HG02610 (cell line): Measurements from ENCODE around the gene MMP15.
A peak's percentile ranks its signal among the peaks of the same experiment; 100 is the strongest.
"Not testable (repeated sequence)": the region's sequence is repeated elsewhere in the genome, so short reads cannot be mapped to it uniquely, and the experiment has no call there.

Source experiments
- ATAC-seq: cut with Tn5 transposase; IDR thresholded peaks from one replicate; pipeline ENCODE4 v1.9.1; 2021; ENCODE audit warnings: mild to moderate bottlenecking, moderate library complexity; ENCODE audit not compliant: unreplicated experiment

MMP15 gene

DNA sequence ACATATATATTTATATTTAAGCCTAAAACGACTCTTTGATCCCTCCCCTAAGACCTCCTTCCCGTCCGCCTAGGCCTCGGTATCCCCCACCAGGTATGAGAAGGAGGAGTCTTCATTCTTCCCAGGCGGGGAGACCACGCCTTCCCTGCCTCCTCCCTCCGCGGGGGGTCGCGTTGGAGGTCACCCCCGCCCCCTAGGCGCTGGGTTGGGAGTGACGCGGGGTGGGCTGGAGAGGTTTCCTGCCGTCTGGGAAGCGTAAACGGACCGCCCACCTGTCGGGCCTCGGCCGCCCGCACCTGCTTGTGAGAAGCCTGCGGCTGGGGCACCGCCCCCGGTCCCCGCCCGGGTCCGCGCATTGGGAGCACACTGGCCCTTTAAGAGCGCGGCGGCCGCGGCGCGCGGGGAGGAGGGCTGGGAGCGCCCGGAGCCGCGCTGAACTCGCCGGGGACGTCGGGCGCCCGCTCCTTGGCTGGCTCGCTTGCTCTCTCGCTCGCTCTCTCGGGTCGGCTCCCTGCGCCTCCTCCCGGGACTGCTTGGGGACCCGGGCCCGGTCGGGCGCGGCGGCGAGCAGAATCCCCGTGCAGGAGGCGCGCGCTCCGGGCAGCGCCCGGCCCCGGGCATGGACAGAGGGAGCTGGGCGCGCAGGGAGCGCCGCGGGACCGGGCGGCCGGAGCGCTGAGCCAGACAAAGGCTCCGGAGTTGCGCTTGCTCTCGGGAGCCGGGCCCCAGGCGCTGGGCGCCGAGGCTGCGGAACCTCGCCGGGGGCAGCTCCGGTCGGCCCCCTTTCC, at the start of gene MMP15:
Gene MMP15 (plus strand): TSS at position 404 of the 788 bp plus-strand sequence. CDS start 597 bp downstream, outside the sequence.
- peak; percentile 63 for ATAC-seq

DNA sequence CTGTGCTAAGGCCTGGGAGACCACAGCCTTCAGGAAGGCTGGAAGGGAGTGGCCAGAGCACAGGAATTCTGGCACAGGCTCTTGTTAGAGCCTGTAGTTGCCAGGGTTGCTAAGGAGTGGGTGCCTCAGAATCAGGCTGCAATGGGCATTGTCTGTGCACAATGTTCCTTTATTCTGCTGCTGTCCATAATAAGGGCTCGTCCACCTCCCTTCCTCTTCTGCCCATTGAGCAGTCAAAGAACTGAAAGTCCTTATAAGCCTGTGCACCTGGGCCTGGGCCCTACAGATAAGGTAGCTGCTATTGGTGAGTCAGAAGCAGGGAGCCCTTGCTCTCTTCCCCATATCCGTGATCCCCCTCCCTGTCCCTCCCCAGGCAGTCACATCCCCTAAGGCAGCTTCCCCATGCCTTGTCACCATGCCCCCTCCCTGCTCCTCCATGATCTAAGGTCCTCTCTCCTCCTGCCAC, 49.2 kb upstream of the MMP15 start:
- ATAC-seq, result no peak

DNA sequence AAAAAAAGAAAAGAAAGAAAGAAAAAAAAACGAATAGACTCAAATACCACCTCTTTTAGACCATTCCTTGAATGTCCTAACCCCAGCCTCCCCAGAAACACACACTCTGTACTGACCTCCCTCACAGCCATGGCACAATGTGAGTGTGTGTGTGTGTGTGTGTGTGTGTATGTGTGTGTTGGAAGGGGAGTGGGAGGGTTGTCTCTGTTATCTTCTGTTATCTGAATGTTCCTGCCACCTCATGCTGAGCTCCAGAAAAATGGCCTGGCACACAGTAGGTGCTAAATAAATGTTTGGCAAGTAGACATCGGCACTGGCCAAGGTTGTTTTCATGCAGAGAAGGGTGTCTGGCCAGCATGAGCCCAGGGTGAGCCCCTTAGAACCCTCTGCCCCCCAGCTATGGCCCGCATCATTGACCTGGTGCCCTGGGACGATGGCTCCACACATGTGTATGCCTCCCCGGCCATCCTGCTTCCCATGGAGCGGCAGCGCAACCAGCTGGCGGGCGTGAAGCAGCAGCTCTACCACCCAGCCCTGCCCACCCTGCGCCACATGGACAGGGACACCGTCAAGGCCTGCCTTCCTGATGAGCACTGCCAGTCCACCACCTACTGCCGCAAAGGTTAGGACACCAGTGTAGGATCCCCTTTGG, 48.0 kb upstream of the MMP15 start:
- ATAC-seq, result no peak

DNA sequence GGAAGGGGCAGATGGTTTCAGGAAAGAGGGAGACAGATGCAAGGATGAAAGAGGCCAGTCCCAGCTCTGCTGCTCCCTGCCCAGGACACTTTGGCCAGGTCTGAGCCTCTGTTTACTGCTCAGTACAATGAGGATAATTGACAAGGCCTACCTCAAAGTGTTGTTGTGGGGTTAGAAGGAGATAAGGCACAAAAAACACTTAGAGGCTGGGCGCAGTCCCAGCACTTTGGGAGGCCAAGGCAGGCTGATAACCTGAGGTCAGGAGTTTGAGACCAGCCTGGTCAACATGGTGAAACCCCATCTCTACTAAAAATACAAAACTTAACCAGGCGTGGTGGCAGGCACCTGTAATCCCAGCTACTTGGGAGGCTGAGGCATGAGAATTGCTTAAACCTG, 47.5 kb upstream of the MMP15 start:
- ATAC-seq, result not testable (repeated sequence)

DNA sequence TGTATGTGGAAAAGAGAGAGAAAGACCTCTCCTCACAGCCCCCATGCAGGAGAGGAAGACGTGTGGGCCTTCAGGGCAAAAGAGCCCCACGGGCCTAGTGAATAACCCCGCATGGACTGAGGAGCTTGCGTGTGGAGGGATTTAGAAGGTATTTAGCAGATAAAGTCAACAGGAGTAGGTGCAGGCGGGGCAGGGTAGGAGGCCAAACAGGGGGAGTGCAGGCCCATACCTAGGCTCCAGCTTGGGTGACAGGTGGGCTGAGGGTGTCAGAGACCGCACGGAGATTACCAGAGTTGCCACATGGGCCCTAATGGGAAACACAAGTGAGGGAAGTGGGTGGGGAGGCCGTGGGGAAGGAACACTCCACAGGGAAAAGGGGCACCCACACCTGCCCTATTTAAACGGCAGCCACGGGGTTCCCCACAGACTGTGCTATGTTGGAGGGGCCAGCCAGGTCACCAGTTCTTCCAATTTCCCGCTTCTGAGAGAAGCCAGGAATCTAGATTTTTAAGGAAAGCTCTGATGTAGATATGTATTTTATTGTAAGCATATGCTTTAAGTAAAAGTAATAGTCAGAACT, 46.5 kb upstream of the MMP15 start:
- no peak for ATAC-seq

DNA sequence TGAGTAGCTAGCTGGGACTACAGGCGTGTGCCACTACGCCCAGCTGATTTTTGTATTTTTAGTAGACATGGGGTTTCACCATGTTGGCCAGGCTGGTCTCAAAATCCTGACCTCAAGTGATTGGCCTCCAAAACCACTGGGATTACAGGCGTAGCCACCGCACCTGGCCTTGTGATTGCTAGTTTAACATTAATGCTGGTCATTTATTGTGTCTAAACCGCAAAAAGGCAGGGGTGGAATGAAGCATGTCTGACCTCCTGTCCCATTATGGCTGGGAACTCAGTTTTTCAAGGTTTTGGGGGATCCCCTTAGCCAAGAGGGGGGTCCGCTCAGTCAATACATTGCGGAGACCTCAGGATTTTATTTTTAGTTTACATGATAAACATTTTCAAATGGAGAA, 43.9 kb upstream of the MMP15 start:
- no peak for ATAC-seq

DNA sequence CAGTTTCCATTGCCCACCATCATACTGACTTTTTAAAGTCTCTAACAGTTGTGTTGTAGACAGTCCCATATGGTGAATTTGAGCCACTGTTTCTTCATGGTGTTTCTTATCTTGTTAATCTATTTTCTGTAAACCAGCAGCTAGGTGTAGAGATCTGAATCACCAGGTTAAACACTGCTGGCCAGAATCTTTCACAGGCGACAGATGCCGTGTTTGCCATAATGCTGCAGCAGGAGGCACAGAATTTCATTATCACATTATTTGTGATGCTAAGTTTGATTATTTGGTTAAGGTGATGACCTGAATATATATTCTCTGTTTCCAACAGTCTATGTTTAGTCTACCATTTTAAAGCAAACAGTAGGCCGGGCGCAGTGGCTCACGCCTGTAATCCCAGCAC, 43.2 kb upstream of the MMP15 start:
- ATAC-seq, result no peak

DNA sequence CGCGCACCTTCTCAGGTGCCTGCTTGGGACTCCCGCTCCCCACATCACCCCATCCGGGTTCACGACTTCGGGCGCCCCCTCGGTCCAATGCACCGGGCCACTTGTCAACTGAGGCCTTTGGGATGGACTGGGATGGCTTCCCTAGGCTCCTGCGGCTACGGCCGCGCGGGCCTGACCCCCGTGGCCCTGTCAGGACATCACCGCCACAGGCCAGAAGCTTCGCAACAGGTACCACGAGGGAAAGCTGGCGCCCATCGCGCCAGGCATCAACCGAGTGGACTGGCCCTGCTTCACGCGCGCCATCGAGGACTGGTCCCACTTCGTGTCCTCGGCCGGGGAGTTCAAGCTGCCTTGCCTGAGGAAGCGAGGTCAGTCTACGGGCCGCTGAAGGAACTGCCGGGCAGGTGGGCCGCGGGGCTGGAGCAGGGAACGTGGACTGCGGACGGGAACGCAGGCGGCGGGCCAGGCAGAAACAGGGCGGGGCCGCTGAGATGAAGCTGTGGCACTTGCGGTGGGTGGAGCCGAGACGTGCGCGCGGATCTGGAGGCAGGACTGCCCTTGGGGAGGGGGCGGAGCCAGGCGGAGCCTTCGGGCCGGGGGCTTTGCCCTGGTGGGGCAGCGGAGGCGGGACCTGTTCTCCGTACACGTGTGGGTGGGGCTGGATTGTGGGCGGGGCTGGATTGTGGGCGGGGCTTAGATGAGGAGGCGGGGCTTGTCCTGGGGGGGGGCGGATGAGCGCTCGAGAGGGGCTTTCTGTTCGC, 40.9 kb upstream of the MMP15 start:
- peak; percentile 64 for ATAC-seq

DNA sequence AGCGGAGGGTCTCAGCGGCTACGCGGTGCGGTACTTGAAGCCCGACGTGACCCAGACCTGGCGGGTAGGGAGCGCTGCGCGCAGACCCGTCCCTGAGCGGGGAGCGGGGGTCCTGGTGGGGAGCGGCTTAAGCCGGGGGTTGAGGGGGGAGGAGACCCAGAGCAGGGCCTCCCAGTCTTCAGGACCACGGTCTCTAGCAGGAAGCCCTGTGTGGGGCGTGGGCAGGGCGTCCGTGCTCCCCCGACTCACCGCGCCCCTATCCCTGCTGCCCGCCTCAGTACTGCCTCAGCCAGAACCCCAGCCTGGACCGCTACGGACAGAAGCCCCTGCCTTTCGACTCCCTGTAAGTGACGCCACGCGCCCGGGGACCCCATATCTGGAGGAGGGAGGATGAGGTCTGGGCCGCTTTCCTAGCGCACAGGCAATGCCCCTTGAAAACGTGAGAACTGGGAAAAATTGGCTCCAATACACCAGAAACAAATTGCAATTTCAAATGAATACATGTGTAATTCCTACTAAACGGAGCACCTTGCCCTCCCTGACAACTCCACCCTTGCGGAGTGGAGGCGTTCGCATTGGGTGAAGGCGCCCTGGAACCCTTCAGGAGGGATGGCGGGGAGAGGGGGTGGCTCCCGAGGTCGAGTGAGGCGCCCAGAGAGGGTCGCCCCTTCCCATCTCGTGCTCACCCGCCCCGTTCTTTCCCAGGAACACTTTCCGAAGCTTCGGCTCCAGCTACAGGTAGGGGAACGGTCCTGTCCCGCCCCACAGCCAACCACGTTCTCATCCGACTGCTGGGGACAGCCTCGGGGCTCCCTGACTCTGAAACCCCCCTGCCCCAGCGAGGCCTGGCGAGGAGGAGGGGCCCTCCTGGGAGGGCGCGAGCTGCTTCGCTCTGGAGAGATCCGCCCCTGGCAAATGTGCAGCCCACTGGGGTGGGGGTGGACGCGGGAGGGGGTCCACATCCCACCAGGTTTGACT, 40.1 kb upstream of the MMP15 start:
- no peak for ATAC-seq

DNA sequence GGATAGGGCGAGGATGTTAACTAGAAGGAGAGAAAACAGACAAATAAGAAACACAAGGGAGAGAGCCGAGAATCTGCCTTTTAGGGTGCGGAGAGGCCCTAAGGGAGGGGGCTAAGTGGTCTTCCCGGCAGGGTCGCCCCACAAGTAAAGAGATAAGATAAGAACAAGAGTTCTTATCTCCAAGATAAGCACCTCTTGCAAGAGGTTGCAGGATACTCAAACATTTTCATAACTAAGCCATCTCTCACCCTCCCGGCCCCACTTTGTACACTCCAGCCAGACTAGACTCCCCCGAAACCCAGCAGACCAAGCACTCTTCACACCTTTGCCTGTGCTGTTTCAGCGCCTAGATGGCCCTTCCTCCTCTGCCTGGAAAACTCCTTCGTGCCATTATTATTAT, 39.4 kb upstream of the MMP15 start:
- ATAC-seq, result no peak

DNA sequence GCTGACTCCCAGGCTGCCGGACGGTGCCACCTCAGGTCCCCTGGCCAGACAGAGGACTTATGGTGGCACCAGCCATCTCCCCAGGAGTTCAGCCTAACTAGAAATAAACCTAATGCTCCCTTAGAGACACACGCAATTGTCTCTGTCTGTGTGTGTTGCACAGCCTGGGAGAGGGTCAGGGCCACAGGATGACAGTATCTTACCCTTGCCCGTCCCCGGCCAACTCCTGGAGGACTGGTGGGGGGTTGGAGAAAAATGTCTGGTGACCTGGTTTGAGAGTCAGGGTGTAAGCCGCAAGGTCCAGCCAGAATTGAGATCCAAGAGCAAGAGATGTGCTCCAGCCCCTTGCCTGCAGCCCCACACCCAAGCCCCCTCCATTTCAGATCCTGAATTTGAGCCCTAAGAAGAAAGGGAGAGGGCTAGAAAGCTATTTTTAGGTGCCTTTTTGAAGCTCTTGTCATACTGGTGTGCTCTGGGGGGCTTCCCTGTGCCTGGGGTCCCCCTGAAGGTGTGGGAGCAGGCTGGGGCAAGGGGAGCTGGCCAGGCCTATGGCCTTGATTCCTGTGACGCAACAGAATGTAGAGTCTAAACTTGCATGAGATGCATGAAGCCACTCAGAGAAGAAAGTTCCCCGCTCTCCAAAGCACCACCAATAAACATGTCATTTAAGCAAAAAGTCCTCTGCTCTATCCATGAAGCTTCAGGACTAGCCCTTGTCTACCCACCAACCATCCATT, 37.9 kb upstream of the MMP15 start:
- no peak for ATAC-seq

DNA sequence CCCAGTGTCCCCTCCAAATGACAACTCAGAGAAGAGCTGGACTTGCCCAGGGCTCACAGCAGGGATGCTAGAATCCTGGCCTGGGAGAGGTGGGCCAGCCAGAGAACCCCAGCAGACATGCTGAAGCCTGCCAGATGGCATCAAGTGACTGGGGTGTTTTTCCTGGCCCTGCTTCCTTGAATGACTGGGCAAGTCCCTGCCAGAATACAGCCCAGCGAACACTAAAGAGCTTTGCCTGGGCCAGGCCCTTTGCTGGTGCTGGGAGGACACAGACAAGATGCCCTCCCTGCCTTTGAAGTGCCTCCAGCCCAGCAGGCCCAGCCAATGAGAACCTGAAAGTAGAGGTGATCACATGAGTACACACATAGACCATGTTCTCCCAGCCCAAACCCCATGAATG, 36.6 kb upstream of the MMP15 start:
- no peak for ATAC-seq

DNA sequence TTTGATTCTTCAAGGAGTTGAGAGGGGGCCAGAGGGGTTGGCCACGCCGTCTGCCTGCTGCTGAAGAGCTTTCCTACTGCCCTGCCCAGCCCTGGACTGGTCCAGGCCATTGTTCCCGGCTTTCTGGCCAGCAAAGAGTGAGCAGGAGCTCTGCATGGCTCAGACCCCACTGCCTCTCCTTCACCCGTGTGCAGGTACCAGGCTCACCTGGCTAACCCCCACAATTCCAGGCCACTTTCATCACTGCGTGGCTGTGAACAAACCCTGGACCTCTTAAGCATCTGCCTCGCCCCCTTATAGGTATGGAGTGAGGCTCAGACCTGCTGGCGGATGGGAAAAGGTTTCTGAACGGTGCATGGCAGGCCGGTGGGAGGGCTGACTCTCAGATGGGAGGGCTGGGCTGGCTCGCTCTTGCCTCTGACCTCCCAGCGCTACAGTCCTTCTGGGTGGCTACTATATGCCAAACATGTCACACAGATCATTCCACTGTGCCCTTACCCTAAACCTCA, 33.9 kb upstream of the MMP15 start:
- ATAC-seq, result no peak

DNA sequence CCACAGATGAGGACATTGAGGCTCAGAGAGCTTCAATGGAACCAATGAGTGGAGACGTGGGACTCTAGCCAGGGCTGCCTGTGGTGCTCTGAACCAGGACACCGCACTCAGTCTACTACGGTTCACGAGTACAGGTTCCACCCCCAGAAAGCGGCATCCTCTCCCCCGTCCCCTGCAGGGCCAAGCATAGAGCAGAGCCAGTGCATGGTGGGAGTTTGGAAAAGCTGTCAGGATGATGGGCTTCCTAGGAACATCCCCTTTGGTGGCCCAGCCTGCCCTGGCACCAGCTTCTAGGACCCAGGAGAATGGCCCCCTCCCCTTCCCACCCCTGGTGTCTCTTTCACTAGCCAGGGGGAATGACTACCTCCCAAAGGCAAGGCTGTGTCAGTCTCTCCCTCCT, 33.5 kb upstream of the MMP15 start:
- no peak for ATAC-seq

DNA sequence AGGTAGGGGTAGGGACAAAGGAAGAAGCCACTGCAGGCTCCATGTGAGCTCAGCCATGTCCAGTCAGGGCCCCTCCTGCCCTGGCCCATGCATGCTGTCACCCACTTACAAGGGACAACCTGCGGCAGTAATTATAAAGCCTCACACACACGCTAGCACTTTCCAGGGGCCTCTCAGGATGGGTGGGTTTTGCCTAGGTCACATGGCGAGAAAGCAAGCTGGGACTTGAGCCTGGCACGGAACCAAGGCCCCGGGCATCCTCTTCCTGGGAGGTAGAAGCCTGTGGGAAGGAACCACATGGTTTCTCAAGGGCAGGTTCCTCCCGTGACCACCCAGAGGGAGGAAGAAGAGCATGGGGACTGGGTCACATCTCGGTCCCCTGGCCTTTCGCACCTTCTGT, 32.1 kb upstream of the MMP15 start:
- ATAC-seq, result no peak

DNA sequence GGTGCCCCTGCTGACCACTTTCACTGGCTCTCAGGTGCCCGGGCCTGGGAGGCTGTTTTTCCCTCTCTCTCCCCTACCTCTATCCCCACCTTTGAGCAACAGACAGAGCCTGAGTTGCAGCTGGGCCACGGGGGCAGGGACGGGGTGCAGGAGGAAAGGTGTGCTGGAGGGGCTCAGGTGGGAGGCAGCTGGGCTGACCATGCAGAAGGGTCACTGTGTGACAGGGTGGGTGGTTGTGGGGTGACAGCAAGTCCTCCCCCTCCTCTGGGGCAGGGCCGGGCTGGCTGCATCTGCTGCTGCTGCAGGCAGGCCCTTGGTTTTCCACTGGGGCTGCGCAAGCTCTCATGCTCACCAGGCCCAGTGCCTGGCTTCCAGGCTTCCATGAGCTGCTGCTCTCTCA, 31.7 kb upstream of the MMP15 start:
- no peak for ATAC-seq

DNA sequence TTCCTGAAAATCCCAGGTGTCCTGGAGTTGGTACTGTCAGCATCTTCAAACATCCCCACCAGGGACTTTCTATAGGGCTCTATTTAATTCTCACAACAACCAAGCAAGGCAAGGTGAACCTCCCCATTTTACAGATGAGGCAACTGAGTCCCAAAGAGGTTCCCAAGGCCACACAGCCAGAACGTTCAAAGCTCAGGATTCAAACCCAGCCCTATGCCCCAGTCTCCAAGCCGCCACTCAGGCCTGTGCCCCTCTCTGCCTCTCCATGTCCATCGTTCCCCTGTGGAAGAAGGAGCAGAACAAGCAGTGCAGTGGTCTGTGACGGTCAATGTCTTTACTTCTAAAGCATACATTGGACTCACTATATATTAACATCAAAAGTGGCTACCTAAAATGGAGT, 31.2 kb upstream of the MMP15 start:
- ATAC-seq, result no peak

DNA sequence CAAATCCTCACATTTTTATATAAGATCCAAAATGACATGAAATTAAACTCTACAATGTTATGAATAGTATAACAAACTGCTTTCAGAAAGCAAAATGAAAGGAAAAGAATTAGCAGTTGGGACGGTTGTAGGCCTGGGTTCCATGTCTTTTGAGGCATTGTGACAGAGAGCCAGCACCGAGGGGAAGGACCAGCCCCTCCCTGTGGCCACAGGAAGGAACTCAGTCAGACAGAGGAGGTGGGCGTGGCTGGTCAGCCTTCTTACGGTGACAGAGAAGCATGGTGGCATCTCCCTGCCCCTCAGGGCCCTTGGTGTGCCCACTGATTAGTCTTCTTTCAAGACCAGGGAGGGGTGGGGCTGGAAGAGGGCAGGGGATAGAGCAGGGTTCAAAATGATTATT, 30.8 kb upstream of the MMP15 start:
- no peak for ATAC-seq

DNA sequence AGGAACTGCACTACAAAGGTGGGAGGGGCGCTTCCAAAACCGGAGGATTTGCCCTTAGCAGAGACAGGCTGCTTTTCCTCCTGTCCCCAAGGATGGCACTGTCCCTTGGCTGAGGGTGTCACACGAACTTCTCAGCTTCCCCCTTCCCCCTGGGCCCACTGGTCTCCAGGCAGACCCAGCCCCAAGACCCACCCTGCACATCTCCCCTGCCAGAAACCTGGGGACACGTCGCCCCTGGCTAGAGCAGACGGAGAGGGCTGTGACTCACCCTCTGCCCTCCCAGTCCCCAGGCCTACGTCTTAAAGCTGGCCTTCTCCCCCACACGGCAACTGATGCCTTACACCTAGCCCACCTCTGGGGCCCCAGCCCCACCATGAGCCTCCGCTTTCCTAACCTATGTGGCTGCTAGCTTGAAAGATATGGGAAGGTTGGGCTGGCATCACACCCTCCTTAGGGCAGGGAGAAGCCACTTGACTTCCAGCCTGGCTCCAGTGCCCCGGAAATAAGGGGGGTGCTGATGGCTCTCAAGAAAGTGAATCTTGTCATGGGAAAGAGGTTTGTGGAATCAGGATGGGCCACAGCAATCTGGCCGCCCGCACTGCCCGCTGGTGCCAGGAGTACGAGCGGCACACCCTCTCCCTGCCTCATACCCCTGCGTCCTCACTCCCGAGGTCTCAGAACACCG, 29.7 kb upstream of the MMP15 start:
- ATAC-seq, result no peak
